Stimulated activated CD4-positive, alpha-beta T cell treated with anti-CD3 and anti-CD28 coated beads, Interleukin-1b, Interleukin-23, amount 100 ng/mL, for 48 hours (primary cell): ENCODE measurements around the gene HJURP.

ENCODE experiments used
- DNase-seq: peaks from one replicate; pipeline ENCODE4 v3.0.0-alpha.2; 2020

The HJURP gene

GRCh38 chr2:233829193-233830110 is 24.9 kb downstream of the HJURP start:
- DNase-seq, result no peak

- no peak for DNase-seq
These were observed 25.7 kb downstream of the HJURP start for GRCh38 chr2:233828546-233829192.

- no peak for DNase-seq
These were observed 30.0 kb downstream of the HJURP start for GRCh38 chr2:233824373-233824772.

- no peak for DNase-seq
These were observed 30.6 kb downstream of the HJURP start for GRCh38 chr2:233823731-233824121.

- DNase-seq, result no peak
These were observed 31.3 kb downstream of the HJURP start for GRCh38 chr2:233822781-233823730.

GRCh38 chr2:233822101-233822771 is 32.1 kb downstream of the HJURP start:
- DNase-seq, result no peak

- no peak for DNase-seq
These were observed 32.6 kb downstream of the HJURP start for GRCh38 chr2:233821709-233822100.

- no peak for DNase-seq
These were observed 33.1 kb downstream of the HJURP start for GRCh38 chr2:233821196-233821595.

- DNase-seq, result no peak
These were observed 33.6 kb downstream of the HJURP start for GRCh38 chr2:233820774-233821105.

GRCh38 chr2:233819884-233820773 is 34.2 kb downstream of the HJURP start:
- no peak for DNase-seq

GRCh38 chr2:233818639-233819621 is 35.4 kb downstream of the HJURP start:
- DNase-seq, result no peak

GRCh38 chr2:233817995-233818638 is 36.2 kb downstream of the HJURP start:
- DNase-seq, result no peak

GRCh38 chr2:233817361-233817911 is 36.9 kb downstream of the HJURP start:
- no peak for DNase-seq

- DNase-seq, result no peak
These were observed 37.6 kb downstream of the HJURP start for GRCh38 chr2:233816771-233817170.

- DNase-seq, result no peak
These were observed 38.0 kb downstream of the HJURP start for GRCh38 chr2:233816334-233816733.

- no peak for DNase-seq
These were observed 38.5 kb downstream of the HJURP start for GRCh38 chr2:233815861-233816260.

GRCh38 chr2:233814056-233814835 is 40.1 kb downstream of the HJURP start:
- no peak for DNase-seq

GRCh38 chr2:233813236-233814055 is 40.9 kb downstream of the HJURP start:
- no peak for DNase-seq
